Measurements from ENCODE around the gene RETN.

The RETN gene

GRCh38 chr19:7681340-7682174, 12.7 kb downstream of the RETN start:
- DNase-seq (ENCODE audit: low read depth in 2 of 2) = peak; percentile 35 to 42

- DNase-seq (ENCODE audit: low read depth in 2 of 2) = no peak
Observed at GRCh38 chr19:7682175-7682855, 13.5 kb downstream of the RETN start.

GRCh38 chr19:7685546-7686445, 16.9 kb downstream of the RETN start:
- no peak for DNase-seq (ENCODE audit: low read depth in 2 of 2)

- DNase-seq (ENCODE audit: low read depth in 2 of 2) = no peak
Observed at GRCh38 chr19:7687177-7687576, 18.3 kb downstream of the RETN start.

- DNase-seq (ENCODE audit: low read depth in 2 of 2) = no peak
Observed at GRCh38 chr19:7689165-7689564, 20.3 kb downstream of the RETN start.

- DNase-seq (ENCODE audit: low read depth in 2 of 2) = no peak
Observed at GRCh38 chr19:7690779-7691258, 22.0 kb downstream of the RETN start.

- DNase-seq (ENCODE audit: low read depth in 2 of 2) = no peak
Observed at GRCh38 chr19:7691497-7691896, 22.6 kb downstream of the RETN start.

- DNase-seq (ENCODE audit: low read depth in 2 of 2) = no peak
Observed at GRCh38 chr19:7692417-7693088, 23.7 kb downstream of the RETN start.

- no peak for DNase-seq (ENCODE audit: low read depth in 2 of 2)
Observed at GRCh38 chr19:7694499-7694898, 25.6 kb downstream of the RETN start.

GRCh38 chr19:7697721-7698287, 29.0 kb downstream of the RETN start:
- DNase-seq (ENCODE audit: low read depth in 2 of 2) = no peak

GRCh38 chr19:7698583-7698982, 29.7 kb downstream of the RETN start:
- DNase-seq (ENCODE audit: low read depth in 2 of 2) = no peak

- DNase-seq (ENCODE audit: low read depth in 2 of 2) = no peak
Observed at GRCh38 chr19:7699003-7699402, 30.2 kb downstream of the RETN start.

GRCh38 chr19:7699417-7700401, 30.9 kb downstream of the RETN start:
- no peak for DNase-seq (ENCODE audit: low read depth in 2 of 2)

GRCh38 chr19:7701049-7701653, 32.3 kb downstream of the RETN start:
- no peak for DNase-seq (ENCODE audit: low read depth in 2 of 2)

- no peak for DNase-seq (ENCODE audit: low read depth in 2 of 2)
Observed at GRCh38 chr19:7701654-7702457, 33.0 kb downstream of the RETN start, which contains the start of gene FCER2. TSS of gene FCER2 (minus strand) at chr19:7702131. CDS start at chr19:7699760, 2,371 bp downstream.

- no peak for DNase-seq (ENCODE audit: low read depth in 2 of 2)
Observed at GRCh38 chr19:7703332-7703731, 34.5 kb downstream of the RETN start.

GRCh38 chr19:7704280-7705060, 35.6 kb downstream of the RETN start:
- no peak for DNase-seq (ENCODE audit: low read depth in 2 of 2)
